DLD1 (cell line): ENCODE measurements around the gene NID2.

ENCODE experiments used
- in situ Hi-C: cut with HindIII; loops from 2 replicates; pipeline ENCODE4 v1.10.0; 2017; ENCODE audit warnings: low sequenced_read_pairs

The NID2 gene

GRCh38 chr14:52005625-52006024 lies 63.2 kb downstream of the NID2 start:
- in situ Hi-C loops = no loop called here

GRCh38 chr14:52003324-52003723 lies 65.5 kb downstream of the NID2 start:
- in situ Hi-C loops = no loop called here

- in situ Hi-C loops = no loop called here
Measured at GRCh38 chr14:52002542-52002941, 66.3 kb downstream of the NID2 start.

- in situ Hi-C loops = no loop called here
Measured at GRCh38 chr14:52000696-52001095, 68.2 kb downstream of the NID2 start.

- in situ Hi-C loops = no loop called here
Measured at GRCh38 chr14:52000019-52000582, 68.8 kb downstream of the NID2 start.

GRCh38 chr14:51999084-51999483 lies 69.8 kb downstream of the NID2 start:
- in situ Hi-C loops = no loop called here

- in situ Hi-C loops = no loop called here
Measured at GRCh38 chr14:51998348-51998747, 70.5 kb downstream of the NID2 start.

GRCh38 chr14:51996148-51996746 lies 72.6 kb downstream of the NID2 start:
- in situ Hi-C loops = no loop called here

GRCh38 chr14:51993285-51993920 lies 75.5 kb downstream of the NID2 start:
- in situ Hi-C loops = no loop called here

- in situ Hi-C loops = no loop called here
Measured at GRCh38 chr14:51990488-51990887, 78.4 kb downstream of the NID2 start.

GRCh38 chr14:51989293-51990234 lies 79.3 kb downstream of the NID2 start, which contains the start of gene RTRAF:
Gene RTRAF (plus strand): TSS chr14:51989546. CDS start chr14:51989640, 94 bp downstream.
- in situ Hi-C loops = no loop called here

GRCh38 chr14:51988221-51988620 lies 80.6 kb downstream of the NID2 start:
- in situ Hi-C loops = no loop called here

GRCh38 chr14:51981218-51981854 lies 87.5 kb downstream of the NID2 start:
- in situ Hi-C loops = no loop called here

- in situ Hi-C loops = no loop called here
Measured at GRCh38 chr14:51979088-51979709, 89.7 kb downstream of the NID2 start.

GRCh38 chr14:51978681-51979085 lies 90.2 kb downstream of the NID2 start:
- in situ Hi-C loops = no loop called here

GRCh38 chr14:51977075-51977474 lies 91.8 kb downstream of the NID2 start:
- in situ Hi-C loops = no loop called here

- in situ Hi-C loops = no loop called here
Measured at GRCh38 chr14:51972566-51972965, 96.3 kb downstream of the NID2 start.

GRCh38 chr14:51969852-51970540 lies 98.9 kb downstream of the NID2 start:
- in situ Hi-C loops = no loop called here

GRCh38 chr14:51967521-51967920 lies 101.3 kb downstream of the NID2 start:
- in situ Hi-C loops = no loop called here

- in situ Hi-C loops = no loop called here
Measured at GRCh38 chr14:51963286-51963685, 105.6 kb downstream of the NID2 start.
